Measurements from ENCODE around the gene BLVRA. TPM values are rescaled to one million over a fixed set of nuclear protein-coding genes. Genes with fewer than 3 reads are reported as not detected.
"Not testable (repeated sequence)": the region's sequence is repeated elsewhere in the genome, so short reads cannot be mapped to it uniquely, and the experiment has no call there.

The BLVRA gene
- total RNA-seq, 1 donor from 2014 or later = 60.2 TPM

GRCh38 chr7:43725251-43725650 lies 33.2 kb upstream of the BLVRA start:
- no peak overlapping the region for H3K4me3 ChIP-seq (ENCODE audit: low read depth, low read length)
- H3K27me3 ChIP-seq (ENCODE audit: control insufficient read depth, insufficient read depth, low read length) = no peaks in the 10 kb centered on the region
- no peaks in the 10 kb centered on the region for H3K36me3 ChIP-seq (ENCODE audit: control insufficient read depth, insufficient read depth, low read length)
- no peak for DNase-seq (ENCODE audit: low read depth)
- no peak for TF ChIP-seq CTCF (IDR thresholded peaks at IDR 0.05; ENCODE audit: insufficient read depth, low read length, poor library complexity, severe bottlenecking)

- no peak for TF ChIP-seq CTCF (IDR thresholded peaks at IDR 0.05; ENCODE audit: insufficient read depth, low read length, poor library complexity, severe bottlenecking)
- no peak overlapping the region for H3K4me3 ChIP-seq (ENCODE audit: low read depth, low read length)
- no peaks in the 10 kb centered on the region for H3K36me3 ChIP-seq (ENCODE audit: control insufficient read depth, insufficient read depth, low read length)
- no peaks in the 10 kb centered on the region for H3K27me3 ChIP-seq (ENCODE audit: control insufficient read depth, insufficient read depth, low read length)
- DNase-seq (ENCODE audit: low read depth) = no peak
Measured at GRCh38 chr7:43726466-43726865, 32.0 kb upstream of the BLVRA start.

- H3K36me3 ChIP-seq (ENCODE audit: control insufficient read depth, insufficient read depth, low read length) = no peaks in the 10 kb centered on the region
- TF ChIP-seq CTCF (IDR thresholded peaks at IDR 0.05; ENCODE audit: insufficient read depth, low read length, poor library complexity, severe bottlenecking) = no peak
- H3K4me3 ChIP-seq (ENCODE audit: low read depth, low read length) = no peak overlapping the region
Measured at GRCh38 chr7:43727003-43727402, 31.5 kb upstream of the BLVRA start.

GRCh38 chr7:43727494-43727893 lies 31.0 kb upstream of the BLVRA start:
- no peak for DNase-seq (ENCODE audit: low read depth)
- Histone ChIP-seq H3K27me3 (ENCODE audit: control insufficient read depth, insufficient read depth, low read length) (no peaks in the 10 kb centered on the region), H3K36me3 (ENCODE audit: control insufficient read depth, insufficient read depth, low read length) (no peaks in the 10 kb centered on the region), H3K4me3 (ENCODE audit: low read depth, low read length) (no peak overlapping the region)
- TF ChIP-seq CTCF (IDR thresholded peaks at IDR 0.05; ENCODE audit: insufficient read depth, low read length, poor library complexity, severe bottlenecking) = no peak

More at GRCh38 chr7:43727003-43727402, 31.5 kb upstream of the BLVRA start:
- no peaks in the 10 kb centered on the region for H3K27me3 ChIP-seq (ENCODE audit: control insufficient read depth, insufficient read depth, low read length)
- no peak for DNase-seq (ENCODE audit: low read depth)

- peak; percentile 78 for DNase-seq (ENCODE audit: low read depth)
- H3K36me3 ChIP-seq (ENCODE audit: control insufficient read depth, insufficient read depth, low read length) = no peaks in the 10 kb centered on the region
- peak within 1 kb of the TSS; percentile 75 for H3K4me3 ChIP-seq (ENCODE audit: low read depth, low read length)
- no peaks in the 10 kb centered on the region for H3K27me3 ChIP-seq (ENCODE audit: control insufficient read depth, insufficient read depth, low read length)
- no peak for TF ChIP-seq CTCF (IDR thresholded peaks at IDR 0.05; ENCODE audit: insufficient read depth, low read length, poor library complexity, severe bottlenecking)
Measured at GRCh38 chr7:43729214-43729923, 29.1 kb upstream of the BLVRA start, which contains the start of gene COA1. Gene COA1, minus strand, starts transcription at chr7:43729523. Its CDS starts 80,909 bp downstream, at chr7:43648614.

GRCh38 chr7:43729924-43730248 lies 28.6 kb upstream of the BLVRA start:
- no peak for TF ChIP-seq CTCF (IDR thresholded peaks at IDR 0.05; ENCODE audit: insufficient read depth, low read length, poor library complexity, severe bottlenecking)
- DNase-seq (ENCODE audit: low read depth) = no peak
- Histone ChIP-seq H3K27me3 (ENCODE audit: control insufficient read depth, insufficient read depth, low read length) (no peaks in the 10 kb centered on the region), H3K36me3 (ENCODE audit: control insufficient read depth, insufficient read depth, low read length) (no peaks in the 10 kb centered on the region), H3K4me3 (ENCODE audit: low read depth, low read length) (peak overlapping the region; percentile 75)

GRCh38 chr7:43731494-43731893 lies 27.0 kb upstream of the BLVRA start:
- DNase-seq (ENCODE audit: low read depth); H3K4me3 ChIP-seq (ENCODE audit: low read depth, low read length); H3K36me3 ChIP-seq (ENCODE audit: control insufficient read depth, insufficient read depth, low read length); H3K27me3 ChIP-seq (ENCODE audit: control insufficient read depth, insufficient read depth, low read length): not testable (repeated sequence)

- H3K27me3 ChIP-seq (ENCODE audit: control insufficient read depth, insufficient read depth, low read length) = not testable (repeated sequence)
Measured at GRCh38 chr7:43734575-43735332, 23.7 kb upstream of the BLVRA start.

More at GRCh38 chr7:43734575-43735332, 23.7 kb upstream of the BLVRA start:
- H3K4me3 ChIP-seq (ENCODE audit: low read depth, low read length); DNase-seq (ENCODE audit: low read depth); H3K36me3 ChIP-seq (ENCODE audit: control insufficient read depth, insufficient read depth, low read length): not testable (repeated sequence)
